HCT116 (cell line): ENCODE results near the gene CFAP119. TPM values are rescaled to one million over a fixed set of nuclear protein-coding genes. Genes with fewer than 3 reads are reported as not detected.

Source experiments
- ATAC-seq: fragments of 200-7000 bp; cut with Tn5 transposase; 2 replicates; pipeline ENCODE4 v1.9.1; 2020; ENCODE audit warnings: mild to moderate bottlenecking, moderate library complexity
- BruUV-seq: library from RNA; stranded (reverse); fragments of 400-500 nt; replicated peaks from 2 replicates; lab custom pipeline; 2021; lab: Mats Ljungman, UMichigan
- CTCF ChIA-PET: fragments of 300-600 bp; sonication (Branson Sonifier 250); formaldehyde crosslinking; loops from one replicate; lab custom pipeline; 2021; ENCODE audit warnings: antibody characterized with exemption; lab: Charles Lee
- POLR2A ChIA-PET: fragments of 300-600, 350-600 bp; sonication (Branson Sonifier 250); formaldehyde crosslinking; loops from one replicate; lab custom pipeline; 2021; ENCODE audit warnings: antibody characterized with exemption; lab: Charles Lee
- RAD21 ChIA-PET, 2 experiments: fragments of 300-600 bp; sonication (Branson Sonifier 250); formaldehyde crosslinking; loops; one replicate each; lab custom pipeline; 2023; ENCODE audit warnings: low total read pairs in 2 of 2; ENCODE audit not compliant: uncharacterized antibody in 2 of 2, unreplicated experiment in 2 of 2, low non-redundant PET in 1 of 2; lab: Charles Lee
- DNase-seq: peaks from one replicate; pipeline ENCODE4 v3.0.0-alpha.2; 2010; ENCODE audit warnings: low read depth, low spot score
- H2AFZ ChIP-seq: fragments of 200-600 bp; shearing (Covaris generic), sonication (generic); 2 replicates; pipeline ENCODE4 v1.6.1; 2017; ENCODE audit warnings: low read depth, mixed run types, mixed read lengths, antibody characterized with exemption, low read length; ENCODE audit not compliant: poor library complexity, severe bottlenecking
- H3K27ac ChIP-seq: 2 replicates; pipeline ENCODE4 v1.5.1; 2012; ENCODE audit warnings: low read depth, low read length
- H3K27me3 ChIP-seq: fragments of 200-600 bp; sonication (generic); 2 replicates; pipeline ENCODE4 v1.6.1; 2016; ENCODE audit warnings: mixed run types, low read length, mixed read lengths; ENCODE audit not compliant: insufficient read depth
- H3K36me3 ChIP-seq, 2 experiments: fragments of 200-500 bp in 1 of 2; fragments of 200-600 bp in 1 of 2; sonication (Bioruptor generic) in 1 of 2; sonication (generic) in 1 of 2; 2 replicates each; pipeline versions ENCODE4 v1.5.1 to v1.6.1; 2014 to 2016; ENCODE audit warnings: low read length in 2 of 2, inconsistent platforms in 1 of 2, mixed read lengths in 1 of 2, mixed run types in 1 of 2; ENCODE audit not compliant: insufficient read depth in 2 of 2, control insufficient read depth in 1 of 2
- H3K4me1 ChIP-seq, 2 experiments: fragments of 200-600 bp in 1 of 2; sonication (generic) in 1 of 2; 2 replicates each; pipeline versions ENCODE4 v1.5.1 to v1.6.1; 2012 to 2017; ENCODE audit warnings: low read length in 2 of 2, inconsistent platforms in 1 of 2, mild to moderate bottlenecking in 1 of 2, mixed read lengths in 1 of 2, mixed run types in 1 of 2, moderate library complexity in 1 of 2; ENCODE audit not compliant: insufficient read depth in 2 of 2, control insufficient read depth in 1 of 2
- H3K4me2 ChIP-seq: fragments of 200-600 bp; sonication (generic); 2 replicates; pipeline ENCODE4 v1.6.1; 2017; ENCODE audit warnings: mixed run types, low read length, mixed read lengths
- H3K4me3 ChIP-seq, 2 experiments: fragments of 200-600 bp in 1 of 2; sonication (generic) in 1 of 2; replicated peaks in 1 of 2; 2 replicates each; pipeline ENCODE4 v1.5.1; 2011 to 2016; ENCODE audit warnings: low read length in 2 of 2, control low read depth in 1 of 2, low read depth in 1 of 2, mild to moderate bottlenecking in 1 of 2, mixed read lengths in 1 of 2, mixed run types in 1 of 2
- H3K79me2 ChIP-seq: fragments of 200-600 bp; sonication (generic); 2 replicates; pipeline ENCODE4 v1.6.1; 2017; ENCODE audit warnings: mild to moderate bottlenecking, mixed run types, low read length, moderate library complexity, mixed read lengths; ENCODE audit not compliant: insufficient read depth
- H3K9ac ChIP-seq: fragments of 200-600 bp; sonication (generic); 2 replicates; pipeline ENCODE4 v1.6.1; 2016; ENCODE audit warnings: low read length, mixed read lengths
- H3K9me2 ChIP-seq: fragments of 200-600 bp; sonication (generic), shearing (Covaris generic); 2 replicates; pipeline ENCODE4 v1.6.1; 2017; ENCODE audit warnings: mixed run types, mild to moderate bottlenecking, moderate library complexity; ENCODE audit not compliant: insufficient read depth
- H3K9me3 ChIP-seq, 2 experiments: fragments of 200-500 bp in 1 of 2; fragments of 200-600 bp in 1 of 2; sonication (Bioruptor generic) in 1 of 2; sonication (generic) in 1 of 2; 2 replicates each; pipeline ENCODE4 v1.6.1; 2014 to 2017; ENCODE audit warnings: low read length in 2 of 2, mixed read lengths in 2 of 2, inconsistent platforms in 1 of 2, low read depth in 1 of 2, mild to moderate bottlenecking in 1 of 2, mixed run types in 1 of 2, moderate library complexity in 1 of 2; ENCODE audit not compliant: control insufficient read depth in 1 of 2, insufficient read depth in 1 of 2
- H4K20me1 ChIP-seq: fragments of 200-600 bp; sonication (generic), shearing (Covaris generic); 2 replicates; pipeline ENCODE4 v1.6.1; 2017; ENCODE audit warnings: mixed run types, mild to moderate bottlenecking, moderate library complexity; ENCODE audit not compliant: insufficient read depth
- ATF3 ChIP-seq: IDR thresholded peaks from 2 replicates; pipeline ENCODE4 v1.6.1; 2012
- CTCF ChIP-seq, 3 experiments: fragments of 200-600 bp in 1 of 3; sonication (generic) in 1 of 3; IDR thresholded peaks in 2 of 3; conservative IDR thresholded peaks in 1 of 3; 2 replicates each; pipeline ENCODE4 v1.5.1; 2012 to 2017; ENCODE audit warnings: low read depth in 2 of 3, low read length in 2 of 3, antibody characterized with exemption in 1 of 3, borderline replicate concordance in 1 of 3, control low read depth in 1 of 3, mild to moderate bottlenecking in 1 of 3, mixed read lengths in 1 of 3, mixed run types in 1 of 3, moderate library complexity in 1 of 3; ENCODE audit not compliant: insufficient read depth in 1 of 3
- EGR1 ChIP-seq: IDR thresholded peaks from 2 replicates; pipeline ENCODE4 v1.6.1; 2012; ENCODE audit warnings: low read depth
- EZH2 ChIP-seq: fragments of 200-600 bp; sonication (generic); IDR thresholded peaks from 2 replicates; pipeline ENCODE4 v1.6.1; 2017; ENCODE audit warnings: antibody characterized with exemption, mixed run types
- MAX ChIP-seq: IDR thresholded peaks from 2 replicates; pipeline ENCODE4 v1.6.1; 2012
- RAD21 ChIP-seq: IDR thresholded peaks from 2 replicates; pipeline ENCODE4 v1.6.1; 2012; ENCODE audit warnings: low read depth, mild to moderate bottlenecking
- REST ChIP-seq: IDR thresholded peaks from 2 replicates; pipeline ENCODE4 v1.6.1; 2012; ENCODE audit warnings: low read depth
- intact Hi-C: fragments of 100-400 bp; cut with micrococcal nuclease; formaldehyde crosslinking; loops from 2 replicates; pipeline ENCODE4 v1.10.0; 2022
- total RNA-seq: library from RNA; stranded (reverse); gene quantifications from one replicate; pipeline ENCODE4 v1.2.1, GENCODE V29; 2021; ENCODE audit not compliant: unreplicated experiment

Gene CFAP119
- total RNA-seq, 1 experiment from 2014 or later, result 12.6 TPM

GRCh38 chr16:30720694-30721093 is 41.2 kb downstream of the CFAP119 start:
- H3K4me2 ChIP-seq, result no peak overlapping the region
- TF ChIP-seq ATF3, result no peak
- no peak for TF ChIP-seq REST
- TF ChIP-seq EZH2, result no peak
- no TSS peak for BruUV-seq
- H2AFZ ChIP-seq, result no peak overlapping the region
- H3K79me2 ChIP-seq, result peaks cover 74% of the 10 kb centered on the region
- DNase-seq (no peak), ATAC-seq (no peak)
- peaks cover 86 to 89% of the 10 kb centered on the region in 2 experiments for H3K36me3 ChIP-seq
- no peaks in the 10 kb centered on the region for H3K9me3 ChIP-seq
- H3K4me3 ChIP-seq, result no peak overlapping the region
- ChIA-PET RAD21 (no interaction called here), POLR2A (no interaction called here), CTCF (no interaction called here)
- H4K20me1 ChIP-seq, result peaks cover 7% of the 10 kb centered on the region; the same call in 1 of the 2 replicates
- no peaks in the 10 kb centered on the region for H3K9me2 ChIP-seq
- no peak overlapping the region for H3K27ac ChIP-seq
- H3K4me1 ChIP-seq, result no peaks in the 10 kb centered on the region
- H3K27me3 ChIP-seq, result no peaks in the 10 kb centered on the region
- intact Hi-C loops, result no loop called here
- H3K9ac ChIP-seq, result no peak overlapping the region

GRCh38 chr16:30720086-30720485 is 41.8 kb downstream of the CFAP119 start:
- H3K4me1 ChIP-seq, result no peaks in the 10 kb centered on the region
- H2AFZ ChIP-seq, result no peak overlapping the region
- TF ChIP-seq MAX (no peak), EZH2 (no peak), CTCF (IDR thresholded peaks at IDR 0.05 in 2 of 3, conservative IDR thresholded peaks at IDR 0.05 in 1 of 3; ENCODE audit: borderline replicate concordance in 1 of 3, insufficient read depth in 1 of 3, low read depth in 2 of 3, low read length in 2 of 3) (no peak), EGR1 (no peak), RAD21 (no peak)
- no peak overlapping the region for H3K9ac ChIP-seq
- no peaks in the 10 kb centered on the region for H3K9me2 ChIP-seq
- ChIA-PET RAD21 (no interaction called here), CTCF (no interaction called here), POLR2A (no interaction called here)
- H3K9me3 ChIP-seq, result no peaks in the 10 kb centered on the region
- BruUV-seq, result no TSS peak
- H3K4me3 ChIP-seq, result no peak overlapping the region
- H3K27ac ChIP-seq, result no peak overlapping the region
- no peak for ATAC-seq
- DNase-seq, result no peak
- H3K27me3 ChIP-seq, result no peaks in the 10 kb centered on the region
- no peak overlapping the region for H3K4me2 ChIP-seq
- H3K36me3 ChIP-seq, result peaks cover 83 to 88% of the 10 kb centered on the region in 2 experiments
- peaks cover 73% of the 10 kb centered on the region for H3K79me2 ChIP-seq
- intact Hi-C loops, result no loop called here
- peaks cover 10% of the 10 kb centered on the region; the same call in 1 of the 2 replicates for H4K20me1 ChIP-seq
